Suprapubic skin (tissue), 3 donors: Measurements from ENCODE around the gene DTNBP1.

ENCODE experiments used
- CTCF ChIP-seq, 2 donors: fragments of 200-600 bp in 1 of 2; fragments of 450-650 bp in 1 of 2; sonication (generic) in 1 of 2; IDR thresholded peaks; one replicate each; pipeline ENCODE4 v1.5.1; 2016 to 2019; ENCODE audit warnings: antibody characterized with exemption in 2 of 2, mild to moderate bottlenecking in 1 of 2, moderate library complexity in 1 of 2
- POLR2AphosphoS5 ChIP-seq, 3 donors: sonication (generic); formaldehyde crosslinking; IDR thresholded peaks; one replicate each; pipeline ENCODE4 v1.6.1; 2017; ENCODE audit warnings: antibody characterized with exemption in 3 of 3

GRCh38 chr6:15524861-15525401 lies 137.9 kb downstream of the DTNBP1 start:
- TF ChIP-seq CTCF (IDR thresholded peaks at IDR 0.05) (no peak), POLR2AphosphoS5 (IDR thresholded peaks at IDR 0.05) (no peak)
